ENCODE data around the gene FGD4.
"Not testable (repeated sequence)": the region's sequence is repeated elsewhere in the genome, so short reads cannot be mapped to it uniquely, and the experiment has no call there.

FGD4 gene

DNA sequence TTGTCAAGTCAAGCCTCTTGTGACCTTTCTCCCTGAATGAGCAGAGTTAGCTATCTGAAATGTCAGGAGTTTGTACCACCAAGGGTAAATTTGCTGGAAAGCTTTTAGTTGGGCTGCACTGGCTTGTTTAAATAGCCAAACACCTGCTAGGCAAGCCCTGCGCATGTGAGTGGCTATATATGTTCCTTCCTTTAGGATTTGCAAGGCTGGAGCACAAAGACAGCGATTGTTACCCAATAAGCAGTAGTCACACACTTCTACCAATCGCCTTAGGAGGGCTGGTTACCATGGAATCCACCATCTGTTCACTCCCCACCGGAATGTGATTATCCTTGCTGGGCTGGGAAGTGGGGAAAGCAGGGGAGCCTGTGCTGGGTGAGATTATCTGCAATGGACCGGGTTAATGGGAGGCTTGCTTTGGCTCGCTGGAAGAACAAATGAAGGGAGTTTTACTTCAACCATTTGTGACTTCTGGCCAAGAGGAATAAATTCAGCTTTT, 102.5 kb downstream of the FGD4 start:
- TF ChIP-seq MYC (IDR thresholded peaks at IDR 0.05; ENCODE audit: low read depth, low read length) (peak; percentile 9; the same call in 1 of the 2 replicates), MAX (IDR thresholded peaks at IDR 0.05; ENCODE audit: low read depth, low read length) (no peak), POLR2A (IDR thresholded peaks at IDR 0.05; ENCODE audit: extremely low read depth, insufficient read length) (no peak)
- TF ChIP-seq, protein P1, sequence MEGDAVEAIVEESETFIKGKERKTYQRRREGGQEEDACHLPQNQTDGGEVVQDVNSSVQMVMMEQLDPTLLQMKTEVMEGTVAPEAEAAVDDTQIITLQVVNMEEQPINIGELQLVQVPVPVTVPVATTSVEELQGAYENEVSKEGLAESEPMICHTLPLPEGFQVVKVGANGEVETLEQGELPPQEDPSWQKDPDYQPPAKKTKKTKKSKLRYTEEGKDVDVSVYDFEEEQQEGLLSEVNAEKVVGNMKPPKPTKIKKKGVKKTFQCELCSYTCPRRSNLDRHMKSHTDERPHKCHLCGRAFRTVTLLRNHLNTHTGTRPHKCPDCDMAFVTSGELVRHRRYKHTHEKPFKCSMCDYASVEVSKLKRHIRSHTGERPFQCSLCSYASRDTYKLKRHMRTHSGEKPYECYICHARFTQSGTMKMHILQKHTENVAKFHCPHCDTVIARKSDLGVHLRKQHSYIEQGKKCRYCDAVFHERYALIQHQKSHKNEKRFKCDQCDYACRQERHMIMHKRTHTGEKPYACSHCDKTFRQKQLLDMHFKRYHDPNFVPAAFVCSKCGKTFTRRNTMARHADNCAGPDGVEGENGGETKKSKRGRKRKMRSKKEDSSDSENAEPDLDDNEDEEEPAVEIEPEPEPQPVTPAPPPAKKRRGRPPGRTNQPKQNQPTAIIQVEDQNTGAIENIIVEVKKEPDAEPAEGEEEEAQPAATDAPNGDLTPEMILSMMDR (IDR thresholded peaks at IDR 0.05; ENCODE audit: low read depth, low read length), result no peak
- peak overlapping the region; percentile 76 for H3K4me3 ChIP-seq (ENCODE audit: low read depth, low read length)
- peak; percentile 82 for DNase-seq (ENCODE audit: low read depth)

GRCh38 chr12:32502693-32503502, 103.5 kb downstream of the FGD4 start:
- peak overlapping the region; percentile 76 for H3K4me3 ChIP-seq (ENCODE audit: low read depth, low read length)
- peak; percentile 60 for DNase-seq (ENCODE audit: low read depth)
- no peak for TF ChIP-seq POLR2A (IDR thresholded peaks at IDR 0.05; ENCODE audit: extremely low read depth, insufficient read length)
- TF ChIP-seq MAX (IDR thresholded peaks at IDR 0.05; ENCODE audit: low read depth, low read length), result peak; percentile 93
- TF ChIP-seq MYC (IDR thresholded peaks at IDR 0.05; ENCODE audit: low read depth, low read length), result peak; percentile 94
- TF ChIP-seq, protein P1 (IDR thresholded peaks at IDR 0.05; ENCODE audit: low read depth, low read length), result no peak

GRCh38 chr12:32503730-32504129, 104.4 kb downstream of the FGD4 start:
- DNase-seq (ENCODE audit: low read depth), result no peak
- H3K4me3 ChIP-seq (ENCODE audit: low read depth, low read length), result peak overlapping the region; percentile 76
- TF ChIP-seq, protein P1 (IDR thresholded peaks at IDR 0.05; ENCODE audit: low read depth, low read length), result no peak
- TF ChIP-seq POLR2A (IDR thresholded peaks at IDR 0.05; ENCODE audit: extremely low read depth, insufficient read length) (no peak), MYC (IDR thresholded peaks at IDR 0.05; ENCODE audit: low read depth, low read length) (no peak), MAX (IDR thresholded peaks at IDR 0.05; ENCODE audit: low read depth, low read length) (no peak)

- peak overlapping the region; percentile 76 for H3K4me3 ChIP-seq (ENCODE audit: low read depth, low read length)
- DNase-seq (ENCODE audit: low read depth), result no peak
- TF ChIP-seq MAX (IDR thresholded peaks at IDR 0.05; ENCODE audit: low read depth, low read length) (no peak), POLR2A (IDR thresholded peaks at IDR 0.05; ENCODE audit: extremely low read depth, insufficient read length) (no peak), MYC (IDR thresholded peaks at IDR 0.05; ENCODE audit: low read depth, low read length) (no peak)
- TF ChIP-seq, protein P1 (IDR thresholded peaks at IDR 0.05; ENCODE audit: low read depth, low read length), result no peak
Measured at GRCh38 chr12:32504591-32504990, 105.2 kb downstream of the FGD4 start.

DNA sequence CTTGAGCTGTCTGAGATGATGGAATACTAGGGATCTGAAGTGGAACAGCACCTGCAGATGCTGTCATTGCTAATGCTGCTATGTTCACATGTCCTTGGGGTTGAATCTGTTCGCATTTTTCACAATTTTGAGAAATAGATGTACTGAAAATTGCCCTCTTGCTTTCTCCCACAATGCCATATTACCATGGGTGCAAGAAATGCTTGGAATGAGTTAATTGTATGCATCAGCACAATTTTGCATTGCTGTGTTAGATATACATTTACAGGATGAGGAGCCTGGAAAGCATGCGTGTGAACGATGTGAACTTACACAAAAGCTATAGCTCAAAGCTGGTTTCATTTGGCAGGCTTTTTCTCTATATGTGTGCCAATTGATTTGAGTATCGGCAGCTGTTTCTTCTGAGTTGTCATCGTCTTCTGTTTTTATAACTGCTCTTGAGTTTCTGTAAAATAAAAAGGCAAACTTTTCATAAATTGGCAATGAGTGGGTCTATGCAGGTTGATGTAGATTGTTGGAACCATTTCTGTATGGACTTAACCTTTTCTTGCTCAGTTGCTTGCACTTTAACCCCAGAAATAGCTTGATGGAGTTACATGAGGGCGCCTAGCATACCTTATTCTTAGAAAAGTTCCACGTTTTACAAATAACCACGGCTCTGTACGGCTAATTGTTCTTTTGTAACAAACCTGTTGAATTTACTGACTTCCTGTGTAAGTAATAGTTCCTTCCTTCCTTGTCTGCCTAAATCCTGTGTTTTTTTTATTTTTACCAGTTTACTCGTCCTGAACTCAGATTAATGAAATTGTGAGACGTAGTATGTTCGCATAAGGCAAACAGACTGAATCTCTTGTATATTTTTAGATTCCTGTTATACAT, 105.9 kb downstream of the FGD4 start:
- no peak for DNase-seq (ENCODE audit: low read depth)
- peak overlapping the region; percentile 76 for H3K4me3 ChIP-seq (ENCODE audit: low read depth, low read length)
- TF ChIP-seq MAX (IDR thresholded peaks at IDR 0.05; ENCODE audit: low read depth, low read length), result no peak
- no peak for TF ChIP-seq POLR2A (IDR thresholded peaks at IDR 0.05; ENCODE audit: extremely low read depth, insufficient read length)
- TF ChIP-seq, protein P1 (IDR thresholded peaks at IDR 0.05; ENCODE audit: low read depth, low read length), result no peak
- no peak for TF ChIP-seq MYC (IDR thresholded peaks at IDR 0.05; ENCODE audit: low read depth, low read length)

DNA sequence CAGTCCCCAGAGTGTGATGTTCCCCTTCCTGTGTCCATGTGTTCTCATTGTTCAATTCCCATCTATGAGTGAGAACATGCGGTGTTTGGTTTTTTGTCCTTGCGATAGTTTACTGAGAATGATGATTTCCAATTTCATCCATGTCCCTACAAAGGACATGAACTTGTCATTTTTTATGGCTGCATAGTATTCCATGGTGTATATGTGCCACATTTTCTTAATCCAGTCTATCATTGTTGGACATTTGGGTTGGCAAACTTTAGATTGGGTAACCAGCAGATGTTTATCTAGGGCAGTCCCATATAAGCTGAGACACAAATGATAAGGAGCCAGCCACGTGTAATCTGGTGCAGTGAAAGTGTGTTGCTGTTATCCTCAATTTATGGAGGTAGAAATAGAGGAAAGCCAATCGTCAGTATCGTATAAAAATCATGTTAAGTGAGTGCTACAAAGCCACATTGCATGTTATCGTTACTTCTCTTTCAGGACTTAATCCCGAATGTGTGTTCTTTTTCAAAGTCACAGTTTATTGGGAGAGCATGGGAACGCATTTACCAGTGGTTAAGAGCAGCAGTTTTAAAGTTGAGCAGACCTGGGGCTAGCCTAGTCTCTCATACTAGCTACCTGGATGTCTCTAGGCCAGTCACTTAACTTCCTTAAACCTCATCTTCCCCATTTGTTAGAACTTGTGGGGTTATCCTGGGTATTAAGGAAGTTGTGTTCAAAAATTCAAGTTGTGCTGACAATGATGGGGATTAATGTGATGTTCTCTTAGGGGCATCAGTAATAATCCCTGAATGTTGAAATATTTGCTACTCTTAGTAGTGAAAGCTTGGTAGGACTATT, 108.0 kb downstream of the FGD4 start:
- DNase-seq (ENCODE audit: low read depth), result peak; percentile 40
- not testable (repeated sequence) for H3K4me3 ChIP-seq (ENCODE audit: low read depth, low read length)

Data from NB4 (cell line).